Endodermal cell (in vitro differentiated cells): ENCODE measurements around the gene DEDD2. TPM values are rescaled to one million over a fixed set of nuclear protein-coding genes. Genes with fewer than 3 reads are reported as not detected.

Experiments
- DNase-seq: peaks from one replicate; pipeline ENCODE4 v3.0.0-alpha.2; 2017
- H3K27ac ChIP-seq: 2 replicates; pipeline ENCODE4 v1.5.1; 2013; ENCODE audit warnings: mild to moderate bottlenecking, low read depth, low read length, moderate library complexity
- H3K27me3 ChIP-seq: 2 replicates; pipeline ENCODE4 v1.6.1; 2013; ENCODE audit warnings: mild to moderate bottlenecking, low read length, moderate library complexity; ENCODE audit not compliant: insufficient read depth, control insufficient read depth, poor library complexity, severe bottlenecking
- H3K36me3 ChIP-seq: 2 replicates; pipeline ENCODE4 v1.7.0; 2013; ENCODE audit warnings: mild to moderate bottlenecking, low read length, moderate library complexity; ENCODE audit not compliant: control insufficient read depth, insufficient read depth
- H3K4me1 ChIP-seq: one replicate; pipeline ENCODE4 v1.7.0; 2013; ENCODE audit warnings: low read length; ENCODE audit not compliant: control insufficient read depth, insufficient read depth
- H3K4me3 ChIP-seq: 2 replicates; pipeline ENCODE4 v1.5.1; 2013; ENCODE audit warnings: mild to moderate bottlenecking, low read length, moderate library complexity
- H3K9ac ChIP-seq: 2 replicates; pipeline ENCODE4 v1.6.1; 2013; ENCODE audit warnings: mild to moderate bottlenecking, low read length, moderate library complexity; ENCODE audit not compliant: poor library complexity, severe bottlenecking; ENCODE audit errors: extremely low read depth
- H3K9me3 ChIP-seq: 2 replicates; pipeline ENCODE4 v1.6.1; 2013; ENCODE audit warnings: mild to moderate bottlenecking, low read length, moderate library complexity; ENCODE audit not compliant: control insufficient read depth
- H3K27ac Mint-ChIP-seq: 2 replicates; pipeline ENCODE4 v1.8.0; 2020; ENCODE audit warnings: mixed read lengths
- H3K27me3 Mint-ChIP-seq: 2 replicates; pipeline ENCODE4 v1.8.0; 2021; ENCODE audit warnings: mild to moderate bottlenecking, mixed read lengths; ENCODE audit not compliant: insufficient read depth
- H3K36me3 Mint-ChIP-seq: 2 replicates; pipeline ENCODE4 v1.8.0; 2020; ENCODE audit warnings: low read depth, mixed read lengths
- H3K4me1 Mint-ChIP-seq: 2 replicates; pipeline ENCODE4 v1.8.0; 2020; ENCODE audit warnings: mixed read lengths
- H3K4me3 Mint-ChIP-seq: 2 replicates; pipeline ENCODE4 v1.8.0; 2020; ENCODE audit warnings: mild to moderate bottlenecking, moderate library complexity, mixed read lengths
- H3K9me3 Mint-ChIP-seq: 2 replicates; pipeline ENCODE4 v1.8.0; 2020; ENCODE audit warnings: mild to moderate bottlenecking, mixed read lengths
- CTCF ChIP-seq: fragments of 200-600 bp; sonication (generic); conservative IDR thresholded peaks from 2 replicates; pipeline ENCODE4 v1.5.0; 2021; ENCODE audit warnings: antibody characterized with exemption, mild to moderate bottlenecking
- WGBS, 2 experiments: methylation state at CpG; one replicate each; pipeline versions ENCODE4 v1.1.5 to v1.1.7; 2013; ENCODE audit warnings: missing lambda C conversion rate in 2 of 2, mixed read lengths in 1 of 2; ENCODE audit not compliant: insufficient coverage in 1 of 2, insufficient read length in 1 of 2; 5-methylcytosine and 5-hydroxymethylcytosine counted together
- total RNA-seq, 2 donors: library from RNA; stranded (reverse); fragmentation: NEBNext Ultra II Directional in 1 of 2; extraction: Animal tissue kit (Norgen Biotek cat#: 25700) in 1 of 2; gene quantifications; 2 replicates in 1 of 2; 3 replicates in 1 of 2; pipeline ENCODE4 v1.2.1, GENCODE V29; 2021

Gene DEDD2
- total RNA-seq, 2 donors from 2014 or later: 25.8 to 28.0 TPM

GRCh38 chr19:42154471-42155323 lies 62.8 kb downstream of the DEDD2 start:
- DNase-seq: no peak
- no peak for TF ChIP-seq CTCF
- Mint-ChIP-seq H3K27me3 (peaks cover 35% of the 10 kb centered on the region), H3K27ac (no peak overlapping the region), H3K36me3 (no peaks in the 10 kb centered on the region), H3K4me1 (no peaks in the 10 kb centered on the region), H3K9me3 (no peaks in the 10 kb centered on the region), H3K4me3 (no peak overlapping the region)
- H3K27me3 ChIP-seq: peaks cover 23% of the 10 kb centered on the region
- no peaks in the 10 kb centered on the region for H3K36me3 ChIP-seq
- H3K4me3 ChIP-seq: no peak overlapping the region
- 81 to 85% methylated on average over 9 to 15 of the region's 15 CpGs for WGBS, 2 experiments
- no peaks in the 10 kb centered on the region for H3K9me3 ChIP-seq
- no peak overlapping the region for H3K9ac ChIP-seq
- H3K27ac ChIP-seq: no peak overlapping the region
- no peaks in the 10 kb centered on the region for H3K4me1 ChIP-seq

- H3K4me1 Mint-ChIP-seq: no peaks in the 10 kb centered on the region
- DNase-seq: no peak
- H3K27me3 Mint-ChIP-seq: peaks cover 29% of the 10 kb centered on the region
- no peaks in the 10 kb centered on the region for H3K36me3 ChIP-seq
- no peaks in the 10 kb centered on the region for H3K9me3 ChIP-seq
- H3K36me3 Mint-ChIP-seq: no peaks in the 10 kb centered on the region
- peaks cover 21% of the 10 kb centered on the region for H3K27me3 ChIP-seq
- H3K9me3 Mint-ChIP-seq: no peaks in the 10 kb centered on the region
- 77 to 84% methylated on average over 7 to 14 of the region's 20 CpGs for WGBS, 2 experiments
- H3K9ac ChIP-seq: no peak overlapping the region
- H3K27ac Mint-ChIP-seq: no peak overlapping the region
- no peaks in the 10 kb centered on the region for H3K4me1 ChIP-seq
- H3K4me3 ChIP-seq: no peak overlapping the region
- TF ChIP-seq CTCF: no peak
- no peak overlapping the region for H3K4me3 Mint-ChIP-seq
- H3K27ac ChIP-seq: no peak overlapping the region
These were observed 63.6 kb downstream of the DEDD2 start for GRCh38 chr19:42153672-42154433.

- H3K4me1 ChIP-seq: no peaks in the 10 kb centered on the region
- peaks cover 28% of the 10 kb centered on the region for H3K27me3 Mint-ChIP-seq
- no peaks in the 10 kb centered on the region for H3K4me1 Mint-ChIP-seq
- no peaks in the 10 kb centered on the region for H3K36me3 ChIP-seq
- H3K9ac ChIP-seq: no peak overlapping the region
- no peaks in the 10 kb centered on the region for H3K36me3 Mint-ChIP-seq
- H3K4me3 ChIP-seq: no peak overlapping the region
- DNase-seq: no peak
- no peak for TF ChIP-seq CTCF
- WGBS, 2 experiments: 92 to 94% methylated on average over 13 to 25 of the region's 25 CpGs
- no peak overlapping the region for H3K27ac ChIP-seq
- no peak overlapping the region for H3K4me3 Mint-ChIP-seq
- H3K9me3 Mint-ChIP-seq: no peaks in the 10 kb centered on the region
- peaks cover 17% of the 10 kb centered on the region for H3K27me3 ChIP-seq
- H3K27ac Mint-ChIP-seq: no peak overlapping the region
- H3K9me3 ChIP-seq: no peaks in the 10 kb centered on the region
These were observed 64.4 kb downstream of the DEDD2 start for GRCh38 chr19:42152910-42153671.
